GM21367 (cell line): ENCODE results near the gene PHC3.
A peak's percentile ranks its signal among the peaks of the same experiment; 100 is the strongest.

Experiments
- ATAC-seq: cut with Tn5 transposase; IDR thresholded peaks from one replicate; pipeline ENCODE4 v1.9.1; 2021; ENCODE audit not compliant: unreplicated experiment

Gene PHC3

DNA sequence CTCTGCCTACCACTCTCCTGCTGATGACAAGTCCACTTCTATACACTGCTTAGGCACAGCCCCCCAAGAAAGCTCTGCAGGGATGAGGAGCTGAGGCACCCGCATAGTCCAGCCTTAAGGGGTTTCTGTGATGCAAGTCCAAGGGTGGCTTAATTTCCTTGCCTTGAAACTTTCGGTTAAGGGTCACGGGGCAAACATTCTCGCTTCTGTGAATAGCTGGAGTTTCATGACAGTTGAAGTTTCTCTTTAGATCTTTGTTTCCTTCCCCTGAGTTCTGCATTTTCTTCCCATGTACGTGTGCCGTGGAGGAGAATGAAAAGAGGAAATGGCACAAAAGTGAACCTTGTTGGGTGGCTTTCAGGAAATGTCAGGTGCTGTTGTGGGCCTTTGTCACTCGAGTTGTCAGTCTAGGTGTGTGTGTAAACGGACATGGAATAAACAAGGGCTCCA, 136.7 kb downstream of the PHC3 start:
- ATAC-seq = peak; percentile 82

DNA sequence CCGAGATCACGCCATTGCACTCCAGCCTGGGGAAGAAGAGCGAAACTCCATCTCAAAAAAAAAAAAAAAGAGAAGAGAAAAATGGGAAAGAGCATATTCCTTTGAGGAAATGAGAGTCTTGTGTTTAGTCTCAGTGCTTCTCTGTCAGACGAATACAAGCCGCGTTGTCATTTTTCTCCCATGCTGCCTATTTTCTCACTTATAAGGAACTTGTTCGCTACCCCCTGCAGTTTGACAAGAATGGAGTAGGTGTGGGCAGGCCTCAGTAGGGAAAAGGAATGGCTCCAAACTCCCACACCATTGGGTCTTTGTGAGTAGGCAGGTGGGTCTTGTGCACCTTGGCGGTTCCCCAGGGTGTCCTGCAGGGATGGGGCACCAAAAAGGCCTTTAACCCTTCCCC, 137.3 kb downstream of the PHC3 start:
- ATAC-seq = no peak

DNA sequence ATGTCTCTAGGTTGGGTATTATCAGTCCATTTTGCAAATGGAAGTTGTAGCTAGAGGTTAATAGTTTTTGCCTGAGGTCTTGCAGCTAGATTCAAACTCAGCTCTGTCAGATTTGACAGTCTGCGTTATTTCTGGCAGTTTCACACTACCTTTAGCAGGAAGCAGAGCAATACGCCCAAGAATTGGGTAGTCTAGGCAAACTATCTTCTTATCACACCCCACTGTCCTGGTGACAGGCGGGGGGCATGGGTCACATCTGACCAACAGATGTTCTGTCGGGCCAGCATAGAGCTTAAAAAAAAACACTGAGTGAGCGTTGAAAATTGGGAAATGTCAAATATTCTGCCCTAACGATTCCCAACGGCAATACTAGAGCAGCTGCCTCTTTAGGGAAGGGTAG, 138.0 kb downstream of the PHC3 start:
- no peak for ATAC-seq

DNA sequence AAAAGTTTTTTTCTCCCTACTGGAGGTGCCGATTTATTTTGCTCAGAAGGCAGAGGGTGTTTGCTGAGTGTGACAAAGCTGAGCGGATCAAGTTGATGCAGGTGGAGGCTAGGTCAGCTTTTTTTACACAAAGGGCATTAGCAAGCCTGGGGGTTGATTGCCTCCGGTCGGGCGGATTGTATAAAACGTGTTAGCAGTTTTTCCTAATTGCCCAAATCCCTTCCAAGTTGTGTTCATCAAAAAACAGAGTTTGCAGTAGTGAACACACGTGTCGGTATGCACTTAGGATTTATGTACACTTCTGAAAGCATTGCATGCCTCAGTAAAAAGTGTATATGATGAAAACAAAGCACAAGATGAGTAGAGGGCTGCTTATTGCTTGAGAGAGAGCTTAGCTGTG, 141.1 kb downstream of the PHC3 start:
- no peak for ATAC-seq

DNA sequence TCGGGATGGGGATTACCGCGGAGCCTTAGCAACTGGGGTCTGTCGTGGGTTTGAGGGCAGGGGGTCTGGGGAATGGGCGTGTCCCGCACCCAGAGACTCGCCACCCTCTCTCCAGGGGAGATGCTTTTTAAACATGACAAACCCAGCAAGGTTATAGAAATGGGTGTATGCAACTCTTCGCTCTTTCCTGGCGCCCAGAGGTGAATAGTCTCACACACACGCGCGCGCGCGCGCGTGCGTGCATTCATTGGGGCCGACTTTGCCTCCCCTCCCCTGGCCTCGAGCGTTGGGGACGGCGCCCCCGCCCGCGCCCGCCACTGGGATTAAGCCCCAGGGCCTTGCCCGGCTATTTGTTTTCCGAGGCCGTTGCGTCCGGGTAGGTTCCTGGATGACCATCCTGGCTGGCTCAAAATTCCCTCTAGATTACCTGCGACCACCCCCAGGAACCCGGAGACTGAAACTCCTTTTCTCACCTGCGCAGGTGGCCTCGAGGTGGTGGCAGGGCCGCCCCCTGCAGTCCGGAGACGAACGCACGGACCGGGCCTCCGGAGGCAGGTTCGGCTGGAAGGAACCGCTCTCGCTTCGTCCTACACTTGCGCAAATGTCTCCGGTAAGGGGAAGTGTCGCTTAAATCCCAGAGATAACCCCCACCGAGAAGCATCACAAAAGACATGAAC, 143.0 kb downstream of the PHC3 start:
- ATAC-seq = no peak
